CD4-positive, alpha-beta T cell (primary cell): Measurements from ENCODE around the gene SLC25A26. TPM values are rescaled to one million over a fixed set of nuclear protein-coding genes. Genes with fewer than 3 reads are reported as not detected.

ENCODE experiments used
- ATAC-seq: fragments of 200-7000 bp; cut with Tn5 transposase; one replicate; pipeline ENCODE4 v1.10.0; 2022; ENCODE audit warnings: mild to moderate bottlenecking; ENCODE audit not compliant: poor library complexity
- CTCF ChIA-PET: fragments of 350-600 bp; sonication (Branson Sonifier 250); formaldehyde crosslinking; loops from one replicate; lab custom pipeline; 2021; ENCODE audit warnings: antibody characterized with exemption, inconsistent platforms; lab: Charles Lee
- POLR2A ChIA-PET: fragments of 350-600 bp; sonication (Branson Sonifier 250); formaldehyde crosslinking; loops from one replicate; lab custom pipeline; 2021; ENCODE audit warnings: antibody characterized with exemption, inconsistent platforms; lab: Charles Lee
- DNase-seq, 14 experiments: peaks; one replicate each; pipeline ENCODE4 v3.0.0-alpha.2; 2013 to 2020; ENCODE audit warnings: mixed read lengths in 2 of 14
- H3K27ac ChIP-seq, 2 donors: one replicate each; pipeline versions ENCODE4 v1.5.1 to v1.7.0; 2013; ENCODE audit warnings: low read length in 2 of 2, low read depth in 1 of 2, mild to moderate bottlenecking in 1 of 2
- H3K27me3 ChIP-seq, 2 experiments: 1 replicate in 1 of 2; 2 replicates in 1 of 2; pipeline versions ENCODE4 v1.6.1 to v1.7.0; 2013; ENCODE audit warnings: low read length in 2 of 2, control low read depth in 1 of 2, mild to moderate bottlenecking in 1 of 2, moderate library complexity in 1 of 2; ENCODE audit not compliant: insufficient read depth in 2 of 2, control insufficient read depth in 1 of 2
- H3K36me3 ChIP-seq: one replicate; pipeline ENCODE4 v1.6.1; 2013; ENCODE audit warnings: low read length, control low read depth; ENCODE audit not compliant: insufficient read depth
- H3K4me1 ChIP-seq: one replicate; pipeline ENCODE4 v1.6.1; 2013; ENCODE audit warnings: low read length, control low read depth; ENCODE audit not compliant: insufficient read depth
- H3K4me3 ChIP-seq: one replicate; pipeline ENCODE4 v1.5.1; 2013; ENCODE audit warnings: mild to moderate bottlenecking, low read length, moderate library complexity
- H3K9me3 ChIP-seq, 2 experiments: 1 replicate in 1 of 2; 2 replicates in 1 of 2; pipeline versions ENCODE4 v1.6.1 to v1.7.0; 2013; ENCODE audit warnings: low read length in 2 of 2, mild to moderate bottlenecking in 2 of 2, control low read depth in 1 of 2, moderate library complexity in 1 of 2; ENCODE audit not compliant: control insufficient read depth in 1 of 2, insufficient read depth in 1 of 2
- H3K27ac Mint-ChIP-seq: one replicate; pipeline ENCODE4 v1.8.0; 2020; ENCODE audit warnings: mixed read lengths
- H3K27me3 Mint-ChIP-seq: one replicate; pipeline ENCODE4 v1.8.0; 2021; ENCODE audit warnings: mixed read lengths
- H3K36me3 Mint-ChIP-seq: one replicate; pipeline ENCODE4 v1.8.0; 2021; ENCODE audit warnings: low read depth, mixed read lengths
- H3K4me1 Mint-ChIP-seq: one replicate; pipeline ENCODE4 v1.8.0; 2021; ENCODE audit warnings: low read depth, mixed read lengths
- H3K4me3 Mint-ChIP-seq: one replicate; pipeline ENCODE4 v1.8.0; 2020; ENCODE audit warnings: mild to moderate bottlenecking, mixed read lengths
- H3K9me3 Mint-ChIP-seq: one replicate; pipeline ENCODE4 v1.8.0; 2020; ENCODE audit warnings: mixed read lengths
- intact Hi-C, 2 experiments: fragments of 100-400 bp; cut with DNase I in 1 of 2; cut with micrococcal nuclease in 1 of 2; formaldehyde crosslinking; loops; one replicate each; pipeline versions ENCODE4 v1.15.1 to v1.9.0; 2023 to 2025; cut with DNase I, micrococcal nuclease
- total RNA-seq, 174 experiments: library from RNA in 2 of 174; stranded (reverse) in 2 of 174; gene quantifications; one replicate each; pipeline ENCODE4 v1.2.3 and lab custom pipeline; 2021 to 2026
- TF ChIP-seq, protein P1 (sequence below): fragments of 200-600 bp; IDR thresholded peaks from one replicate; pipeline ENCODE4 v1.8.0; 2022; ENCODE audit warnings: antibody characterized with exemption, mild to moderate bottlenecking

The SLC25A26 gene
- total RNA-seq, 2 experiments from 2014 or later = 26.9 to 30.2 TPM

DNA sequence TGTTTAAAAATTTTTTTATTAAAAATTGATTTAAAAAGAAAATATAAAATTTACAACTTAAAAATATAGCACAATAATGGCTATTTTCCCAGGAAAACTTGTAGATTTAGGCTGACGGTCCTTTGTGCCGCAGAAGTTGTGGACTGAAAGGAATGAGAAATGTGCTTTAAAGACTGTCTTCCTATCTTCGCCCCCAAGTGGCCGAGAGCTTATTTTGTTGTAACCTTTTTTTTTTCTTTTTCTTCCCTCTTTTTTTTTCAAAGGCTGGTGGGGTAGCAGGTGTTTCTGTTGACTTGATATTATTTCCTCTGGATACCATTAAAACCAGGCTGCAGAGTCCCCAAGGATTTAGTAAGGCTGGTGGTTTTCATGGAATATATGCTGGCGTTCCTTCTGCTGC is 15.5 kb downstream of the SLC25A26 start:
- Mint-ChIP-seq H3K27me3 (no peaks in the 10 kb centered on the region), H3K4me1 (peaks cover 31% of the 10 kb centered on the region), H3K36me3 (peaks cover 75% of the 10 kb centered on the region), H3K4me3 (no peak overlapping the region), H3K27ac (no peak overlapping the region), H3K9me3 (peaks cover 2% of the 10 kb centered on the region)
- intact Hi-C loops = no loop called here
- Histone ChIP-seq H3K4me1 (no peaks in the 10 kb centered on the region), H3K4me3 (no peak overlapping the region), H3K36me3 (peaks cover 10% of the 10 kb centered on the region), H3K27ac (no peak overlapping the region), H3K27me3 (no peaks in the 10 kb centered on the region), H3K9me3 (peaks cover 6 to 14% of the 10 kb centered on the region in 2 experiments)
- TF ChIP-seq, protein P1, sequence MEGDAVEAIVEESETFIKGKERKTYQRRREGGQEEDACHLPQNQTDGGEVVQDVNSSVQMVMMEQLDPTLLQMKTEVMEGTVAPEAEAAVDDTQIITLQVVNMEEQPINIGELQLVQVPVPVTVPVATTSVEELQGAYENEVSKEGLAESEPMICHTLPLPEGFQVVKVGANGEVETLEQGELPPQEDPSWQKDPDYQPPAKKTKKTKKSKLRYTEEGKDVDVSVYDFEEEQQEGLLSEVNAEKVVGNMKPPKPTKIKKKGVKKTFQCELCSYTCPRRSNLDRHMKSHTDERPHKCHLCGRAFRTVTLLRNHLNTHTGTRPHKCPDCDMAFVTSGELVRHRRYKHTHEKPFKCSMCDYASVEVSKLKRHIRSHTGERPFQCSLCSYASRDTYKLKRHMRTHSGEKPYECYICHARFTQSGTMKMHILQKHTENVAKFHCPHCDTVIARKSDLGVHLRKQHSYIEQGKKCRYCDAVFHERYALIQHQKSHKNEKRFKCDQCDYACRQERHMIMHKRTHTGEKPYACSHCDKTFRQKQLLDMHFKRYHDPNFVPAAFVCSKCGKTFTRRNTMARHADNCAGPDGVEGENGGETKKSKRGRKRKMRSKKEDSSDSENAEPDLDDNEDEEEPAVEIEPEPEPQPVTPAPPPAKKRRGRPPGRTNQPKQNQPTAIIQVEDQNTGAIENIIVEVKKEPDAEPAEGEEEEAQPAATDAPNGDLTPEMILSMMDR = no peak
- DNase-seq = no peak
- POLR2A ChIA-PET = interaction anchor here (1.3 kb wide), 1 partner anchor 15 kb away, joined by 6 read pairs; the partner anchor contains the start of gene SLC25A26
- CTCF ChIA-PET = interaction anchor here (0.6 to 1.0 kb wide), 2 partner anchors 586 to 656 kb away, joined by 3 read pairs; no protein-coding TSS in a partner anchor
- no peak for ATAC-seq

DNA sequence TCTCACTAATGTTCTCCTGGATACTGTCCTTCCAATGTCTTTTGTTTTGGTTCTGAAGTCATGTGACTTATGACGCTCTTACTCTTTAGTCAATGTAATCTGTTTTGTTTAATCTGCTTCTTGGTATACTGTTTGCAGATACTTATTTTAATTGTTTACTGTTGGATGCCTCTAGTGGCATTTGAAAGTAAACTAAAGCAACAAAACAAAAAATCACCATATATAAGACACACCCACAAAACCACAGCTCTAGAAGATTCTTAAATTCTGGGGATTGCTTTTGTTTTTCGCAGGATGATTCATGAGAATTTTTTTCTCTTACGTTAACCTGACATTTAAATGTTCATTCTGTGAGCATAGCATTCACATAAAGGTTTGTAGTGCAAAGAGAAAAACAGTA is 16.8 kb downstream of the SLC25A26 start:
- DNase-seq (no peak), ATAC-seq (no peak)
- H3K27ac Mint-ChIP-seq = no peak overlapping the region
- Histone ChIP-seq H3K4me3 (no peak overlapping the region), H3K9me3 (peaks cover 6 to 14% of the 10 kb centered on the region in 2 experiments), H3K27ac (no peak overlapping the region), H3K4me1 (no peaks in the 10 kb centered on the region), H3K36me3 (peaks cover 10% of the 10 kb centered on the region), H3K27me3 (no peaks in the 10 kb centered on the region)
- H3K4me3 Mint-ChIP-seq = no peak overlapping the region
- peaks cover 84% of the 10 kb centered on the region for H3K36me3 Mint-ChIP-seq
- peaks cover 27% of the 10 kb centered on the region for H3K4me1 Mint-ChIP-seq
- ChIA-PET CTCF (no interaction called here), POLR2A (no interaction called here)
- H3K27me3 Mint-ChIP-seq = no peaks in the 10 kb centered on the region
- H3K9me3 Mint-ChIP-seq = peaks cover 2% of the 10 kb centered on the region
- TF ChIP-seq, protein P1 = no peak
- intact Hi-C loops = no loop called here

DNA sequence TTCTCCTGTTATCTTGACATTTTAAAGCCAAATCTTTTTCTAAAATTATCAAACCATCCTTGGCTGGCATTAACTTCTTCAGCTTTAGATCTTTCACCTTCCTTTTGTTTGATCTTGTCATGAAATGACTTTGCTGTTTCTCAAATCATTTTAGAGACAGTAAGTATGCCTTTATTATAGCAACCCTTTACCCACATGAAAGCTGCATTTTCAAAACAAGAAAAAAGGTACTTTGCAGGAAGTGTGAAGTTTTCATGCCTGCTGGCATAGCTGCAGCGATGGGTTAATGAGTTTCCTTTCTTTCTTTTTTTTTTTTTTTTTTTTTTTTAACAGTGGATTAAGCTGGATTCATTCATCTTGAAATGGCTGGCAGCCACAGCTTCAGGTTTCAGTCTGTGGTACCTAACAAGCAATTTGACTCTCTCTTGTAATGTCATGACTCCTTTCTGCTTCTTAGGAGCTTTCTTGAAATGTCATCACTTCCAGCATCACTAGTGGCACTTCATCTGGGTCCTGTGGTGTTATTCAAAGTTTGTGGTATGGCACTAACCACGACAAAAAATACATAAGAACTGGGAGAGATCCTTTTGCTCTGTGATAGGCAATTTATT is 18.8 kb downstream of the SLC25A26 start:
- peaks cover 2% of the 10 kb centered on the region for H3K9me3 Mint-ChIP-seq
- no peaks in the 10 kb centered on the region for H3K27me3 Mint-ChIP-seq
- intact Hi-C loops = no loop called here
- H3K4me1 ChIP-seq = no peaks in the 10 kb centered on the region
- peak in 2 of 14 experiments; percentile 8 to 25 for DNase-seq
- peaks cover 16% of the 10 kb centered on the region for H3K4me1 Mint-ChIP-seq
- H3K36me3 Mint-ChIP-seq = peaks cover 85% of the 10 kb centered on the region
- POLR2A ChIA-PET = no interaction called here
- H3K4me3 ChIP-seq = no peak overlapping the region
- ATAC-seq = peak; percentile 34
- peaks cover 26% of the 10 kb centered on the region for H3K36me3 ChIP-seq
- no peak overlapping the region for H3K27ac ChIP-seq
- H3K9me3 ChIP-seq = peaks cover 6 to 14% of the 10 kb centered on the region in 2 experiments
- TF ChIP-seq, protein P1 = no peak
- no peaks in the 10 kb centered on the region for H3K27me3 ChIP-seq
- CTCF ChIA-PET = interaction anchor here (1.2 kb wide), 1 partner anchor 251 kb away, joined by 3 read pairs; no protein-coding TSS in a partner anchor
- peak overlapping the region; percentile 7 for H3K27ac Mint-ChIP-seq
- H3K4me3 Mint-ChIP-seq = no peak overlapping the region
